SK-MEL-5 (cell line): ENCODE results near the gene RAB9B. TPM values are rescaled to one million over a fixed set of nuclear protein-coding genes. Genes with fewer than 3 reads are reported as not detected.

Experiments used
- DNase-seq: peaks from one replicate; pipeline ENCODE4 v3.0.0-alpha.2; 2016; ENCODE audit warnings: low read depth, low spot score
- in situ Hi-C: cut with HindIII; loops from 2 replicates; pipeline ENCODE4 v1.10.0; 2016; ENCODE audit warnings: low sequenced_read_pairs, high pct_unique_total_duplicates, low pct_unique_long_range_greater_than_20kb
- polyA plus RNA-seq, 2 experiments: library from polyadenylated mRNA; depleted of rRNA; stranded (reverse); fragments of >200 nt; gene quantifications; 2 replicates each; pipeline ENCODE4 v1.2.3, GENCODE V29; 2015
- total RNA-seq: library from RNA; depleted of rRNA; stranded (reverse); fragments of >200 nt; shearing (Covaris generic); gene quantifications from 2 replicates; pipeline ENCODE4 v1.2.3, GENCODE V29; 2014; rRNA removed

The RAB9B gene, protein sequence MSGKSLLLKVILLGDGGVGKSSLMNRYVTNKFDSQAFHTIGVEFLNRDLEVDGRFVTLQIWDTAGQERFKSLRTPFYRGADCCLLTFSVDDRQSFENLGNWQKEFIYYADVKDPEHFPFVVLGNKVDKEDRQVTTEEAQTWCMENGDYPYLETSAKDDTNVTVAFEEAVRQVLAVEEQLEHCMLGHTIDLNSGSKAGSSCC
- total RNA-seq = 1.1 and 1.4 TPM in 2 replicates
- 0.55 and 0.60 TPM in 2 replicates for polyA plus RNA-seq (2015; cell fraction: cytosol; rRNA removed)
- polyA plus RNA-seq (2015; cell fraction: nucleus; rRNA removed) = 1.8 and 2.0 TPM in 2 replicates

DNA sequence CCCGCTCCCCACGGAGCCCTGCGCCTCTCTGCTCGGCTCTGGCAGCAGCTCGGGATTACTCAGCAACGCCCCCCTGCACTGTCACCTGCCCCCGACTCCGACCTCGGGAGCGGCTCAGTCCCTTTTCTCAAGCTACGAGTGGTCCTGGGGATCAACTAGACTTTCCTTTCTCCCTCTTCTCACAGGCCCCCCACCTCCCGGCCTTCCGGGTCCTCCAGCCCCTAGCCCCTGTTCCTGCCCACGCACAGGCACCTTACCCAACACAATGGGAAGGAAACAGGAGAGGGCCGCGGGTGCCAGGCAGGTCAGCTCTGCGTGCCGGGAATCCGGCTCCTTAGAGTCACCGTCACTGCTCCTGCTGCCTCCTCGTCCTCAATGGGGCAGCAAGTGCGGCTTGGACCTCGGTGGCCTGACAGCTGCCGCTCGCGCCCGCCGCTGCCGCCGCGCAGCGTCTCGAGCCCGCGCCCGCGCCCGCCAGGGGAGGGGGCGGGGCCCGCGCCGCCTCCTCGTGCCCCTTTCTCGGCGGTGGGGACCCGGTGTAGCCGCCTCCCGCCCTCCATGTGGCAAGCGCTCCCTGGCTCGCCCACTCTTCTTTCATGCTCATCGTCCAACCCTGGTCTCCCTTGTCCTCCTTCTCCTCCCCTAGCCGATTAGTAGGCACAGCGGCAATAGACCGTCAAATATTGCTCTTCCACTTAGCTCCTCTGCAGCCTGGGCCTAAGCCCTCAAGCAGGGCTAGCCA is at the start of gene RAB9B:
RAB9B (minus strand) TSS at position 455 of the 742 bp plus-strand sequence. CDS start 6,473 bp downstream, outside the sequence.
- in situ Hi-C loops = no loop called here
- DNase-seq = peak; percentile 22

DNA sequence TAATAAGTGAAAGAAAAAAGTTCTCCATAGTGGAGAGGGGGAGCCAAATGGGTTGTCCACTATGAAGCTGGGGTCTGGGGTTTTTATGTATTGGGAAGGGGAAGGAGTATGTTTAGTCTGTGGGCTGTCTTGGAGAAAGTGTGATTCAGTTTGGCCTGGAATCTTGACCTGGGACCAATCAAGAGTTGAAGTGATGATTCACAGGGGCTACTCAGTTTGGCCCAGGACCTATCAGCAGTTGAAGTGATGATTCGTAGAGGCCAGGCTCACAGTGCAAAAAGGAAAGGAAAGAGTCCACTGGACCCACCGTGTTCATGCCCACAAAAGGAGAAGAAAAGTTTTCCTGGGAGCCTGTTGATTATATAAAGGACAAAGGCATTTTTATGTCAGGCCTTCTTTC is 47.3 kb upstream of the RAB9B start:
- in situ Hi-C loops = no loop called here
- no peak for DNase-seq

DNA sequence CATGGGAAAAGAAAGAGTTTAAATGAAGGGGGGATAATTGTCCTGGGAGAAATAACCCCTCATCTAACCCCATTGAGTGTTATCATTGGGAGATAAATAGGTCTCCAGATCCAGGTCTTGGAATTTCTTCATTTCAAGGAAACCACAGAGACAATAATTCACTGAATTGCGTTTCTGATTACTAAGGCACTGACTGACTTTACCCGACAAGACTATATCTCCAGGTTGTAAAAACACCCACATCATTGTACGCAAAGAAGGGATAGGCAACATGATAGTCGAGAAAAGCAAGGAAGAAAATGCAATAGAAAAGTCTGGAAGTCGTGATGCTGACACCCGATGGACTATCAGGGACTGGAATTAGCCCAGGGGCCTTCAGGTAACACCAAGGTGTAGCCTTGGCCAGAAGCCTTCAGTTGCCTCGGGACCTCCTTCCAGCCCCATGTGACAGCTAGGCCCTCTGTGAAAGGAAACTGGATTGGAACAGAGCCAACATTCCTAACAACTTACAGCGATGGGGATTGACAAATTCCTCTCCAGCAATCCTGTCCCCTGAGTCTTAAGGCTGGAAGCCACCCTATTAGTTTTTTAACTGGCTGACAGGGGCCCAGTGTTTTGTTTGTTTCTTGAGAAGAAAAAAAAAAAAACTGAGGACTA is 46.5 kb upstream of the RAB9B start:
- in situ Hi-C loops = no loop called here
- DNase-seq = peak; percentile 12

DNA sequence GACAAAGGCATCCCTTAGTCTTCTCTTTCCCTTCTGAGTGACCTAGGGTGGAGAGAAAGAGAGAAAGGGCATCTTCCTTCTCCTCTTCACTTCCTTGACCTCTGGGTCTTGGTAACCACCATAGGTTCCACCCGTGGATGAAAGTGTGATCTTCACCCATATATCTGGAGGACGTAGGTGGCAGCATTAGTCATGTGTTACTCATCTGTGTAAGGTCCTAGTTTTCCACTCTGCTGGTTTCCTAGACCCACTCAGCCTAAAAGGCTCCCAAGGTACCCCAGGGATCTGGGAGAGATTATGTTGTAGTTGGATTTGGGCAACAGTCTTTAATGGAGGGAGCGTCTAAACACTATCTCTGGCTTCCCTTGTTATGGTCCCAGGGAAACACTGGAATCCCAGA is 45.5 kb upstream of the RAB9B start:
- DNase-seq = no peak
- in situ Hi-C loops = no loop called here

DNA sequence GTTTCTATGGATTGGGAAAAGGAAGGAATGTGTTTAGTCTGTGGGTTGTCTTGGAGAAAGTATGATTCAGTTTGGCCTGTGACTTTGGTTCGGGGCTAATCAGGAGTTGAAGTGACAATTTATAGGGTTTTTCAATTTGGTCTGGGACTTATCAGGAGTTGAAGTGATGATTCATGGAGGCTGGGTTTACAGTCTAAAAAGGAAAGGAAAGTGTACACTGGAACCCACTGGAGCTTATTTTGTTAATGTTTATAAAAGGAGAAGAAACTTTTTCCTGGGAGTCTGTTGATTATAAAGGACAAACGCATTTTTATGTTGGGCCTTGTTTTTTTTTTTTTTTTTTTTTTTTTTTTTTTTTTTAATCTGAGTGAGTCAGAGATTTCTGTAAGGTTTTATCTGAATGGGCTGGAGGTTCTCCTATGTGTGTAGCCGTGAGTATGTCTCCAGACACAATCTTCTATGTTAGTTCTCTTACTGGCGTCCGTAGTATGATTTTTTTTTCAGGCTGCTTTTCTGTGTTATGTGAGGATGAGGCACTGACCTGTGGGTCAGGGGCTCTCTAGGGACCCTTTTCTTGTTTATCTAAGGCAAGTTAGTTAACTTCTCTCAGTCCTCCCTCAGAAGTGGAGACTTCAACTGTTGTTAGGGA is 33.0 kb upstream of the RAB9B start:
- in situ Hi-C loops = no loop called here

DNA sequence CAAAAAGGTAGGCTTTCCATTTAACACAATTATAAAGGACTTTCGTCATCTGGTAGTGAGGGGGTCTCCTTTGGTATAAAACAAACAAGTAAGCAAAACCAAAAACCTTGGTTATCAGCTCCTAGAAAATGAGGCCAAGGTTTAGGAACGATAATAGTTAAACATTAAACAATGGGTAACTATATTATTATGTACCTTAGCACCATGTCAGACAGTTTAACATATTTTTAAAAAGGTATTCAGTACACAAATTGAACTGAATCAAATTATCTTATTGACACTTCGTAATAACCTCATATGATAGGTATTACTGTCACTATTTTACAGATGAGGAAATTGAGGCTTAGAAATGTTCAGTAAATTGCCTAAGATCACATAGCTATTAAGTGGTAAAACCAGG is 32.1 kb upstream of the RAB9B start:
- no peak for DNase-seq
- in situ Hi-C loops = no loop called here

More for the DNA sequence above, 33.0 kb upstream of the RAB9B start:
- no peak for DNase-seq

DNA sequence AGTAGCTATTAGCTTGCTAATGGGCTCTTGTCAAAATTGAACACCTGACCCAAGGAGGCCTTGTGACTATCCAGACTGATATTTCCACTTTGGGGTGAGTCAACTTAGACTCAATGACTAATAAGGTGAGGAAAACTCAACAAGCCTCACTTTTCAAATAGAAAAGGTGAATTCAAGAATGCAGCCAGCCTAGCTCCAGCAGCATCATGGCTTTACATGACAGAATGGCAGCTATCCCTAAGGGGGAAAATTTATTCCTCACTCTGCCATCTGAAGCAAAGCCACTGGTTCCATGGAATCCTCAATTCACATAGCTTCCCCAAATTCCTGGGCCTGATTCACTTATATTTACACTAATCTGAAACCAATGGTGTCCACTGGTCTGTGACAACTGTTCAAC is 29.1 kb upstream of the RAB9B start:
- in situ Hi-C loops = no loop called here
- no peak for DNase-seq

DNA sequence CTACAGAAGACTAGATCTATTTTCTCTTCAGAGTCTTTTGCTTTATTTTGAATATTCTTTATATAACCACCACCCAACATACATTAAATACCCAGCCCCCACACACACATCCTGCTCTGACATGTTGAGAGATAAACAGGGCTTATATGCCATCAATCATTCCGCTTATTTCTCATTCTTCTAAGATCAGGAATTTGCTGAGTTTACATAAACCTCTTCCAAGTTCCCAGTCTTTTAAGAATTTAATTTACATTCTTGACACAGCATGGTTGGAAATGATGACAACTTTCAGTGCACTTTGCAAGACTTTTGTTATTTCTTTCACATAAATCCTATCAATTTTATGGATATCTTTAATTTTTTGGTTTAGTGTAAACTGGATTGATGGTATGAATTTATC is 17.5 kb upstream of the RAB9B start:
- DNase-seq = no peak
- in situ Hi-C loops = no loop called here

DNA sequence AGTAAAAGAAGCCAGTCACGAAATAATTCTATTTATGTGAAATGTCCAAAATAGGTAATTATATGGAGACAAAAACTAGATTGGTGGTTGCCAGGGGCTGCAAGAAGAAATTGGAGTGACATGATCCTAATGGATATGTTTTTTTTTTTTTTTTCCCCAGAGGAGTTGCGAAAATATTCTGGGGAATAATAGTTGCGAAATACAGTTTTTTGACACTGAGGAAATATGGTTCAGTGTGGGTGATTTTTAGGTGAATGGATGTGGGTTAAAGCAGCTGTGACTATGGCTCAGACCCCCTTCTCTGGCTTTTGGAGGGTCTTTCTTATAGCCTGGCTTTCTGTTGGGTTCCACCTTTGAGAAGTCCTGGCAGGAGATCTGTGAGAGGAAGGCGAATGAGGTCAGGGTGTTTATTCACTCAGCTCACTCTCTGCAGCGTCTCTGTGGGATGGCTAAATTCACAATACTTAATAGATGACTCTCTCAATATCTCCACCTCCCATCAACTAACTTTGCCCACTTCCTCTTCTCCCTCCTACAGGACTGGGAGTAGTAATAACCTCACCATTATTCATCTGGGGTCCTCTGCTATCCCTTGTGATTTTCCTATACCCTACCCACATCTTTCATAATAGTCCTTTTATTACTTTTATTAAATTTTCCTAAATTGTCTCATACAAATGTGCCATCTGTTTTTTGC is 15.3 kb upstream of the RAB9B start:
- peak; percentile 2 for DNase-seq
- in situ Hi-C loops = no loop called here

DNA sequence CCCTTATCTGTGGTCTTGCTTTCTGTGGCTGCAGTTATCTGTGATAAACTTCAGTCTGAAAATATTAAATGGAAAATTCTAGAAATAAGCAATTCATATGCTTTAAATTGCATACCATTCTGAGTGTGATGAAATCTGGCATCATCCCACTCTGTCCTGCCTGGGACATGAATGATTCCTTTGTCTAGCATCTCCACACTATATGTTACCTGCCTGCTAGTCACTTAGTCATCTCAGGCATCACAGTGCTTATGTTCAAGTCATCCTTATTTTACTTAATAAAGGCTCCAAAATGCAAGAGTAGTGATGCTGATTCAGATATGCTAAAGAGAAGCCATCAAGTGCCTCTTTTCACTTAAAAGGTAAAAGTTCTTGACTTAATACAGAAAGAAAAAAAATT is 14.3 kb upstream of the RAB9B start:
- in situ Hi-C loops = no loop called here
- DNase-seq = no peak

DNA sequence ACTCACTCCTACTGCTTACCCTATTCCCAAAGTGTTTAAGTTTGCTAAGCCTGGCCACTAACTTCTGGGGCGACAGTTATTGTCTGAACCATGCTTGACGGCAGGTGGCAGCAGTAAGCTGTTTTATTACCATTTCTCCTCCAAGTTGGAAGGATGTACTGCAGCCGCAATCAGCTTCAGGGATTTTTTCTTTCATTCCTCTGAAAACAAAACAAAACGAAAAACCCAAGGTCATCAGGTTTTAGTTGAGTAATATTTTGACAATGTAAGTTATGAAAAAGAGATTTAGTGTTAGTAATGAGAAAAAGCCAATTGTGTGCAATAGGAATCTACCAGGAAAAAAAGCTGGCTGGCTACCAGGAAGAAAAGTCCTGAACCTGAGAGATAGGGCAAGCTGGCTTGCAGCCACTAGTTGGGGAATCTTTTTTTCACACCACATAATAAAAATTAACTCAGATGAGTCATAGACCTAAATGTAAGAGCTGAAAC is 13.2 kb upstream of the RAB9B start:
- in situ Hi-C loops = no loop called here
- peak; percentile 73 for DNase-seq

DNA sequence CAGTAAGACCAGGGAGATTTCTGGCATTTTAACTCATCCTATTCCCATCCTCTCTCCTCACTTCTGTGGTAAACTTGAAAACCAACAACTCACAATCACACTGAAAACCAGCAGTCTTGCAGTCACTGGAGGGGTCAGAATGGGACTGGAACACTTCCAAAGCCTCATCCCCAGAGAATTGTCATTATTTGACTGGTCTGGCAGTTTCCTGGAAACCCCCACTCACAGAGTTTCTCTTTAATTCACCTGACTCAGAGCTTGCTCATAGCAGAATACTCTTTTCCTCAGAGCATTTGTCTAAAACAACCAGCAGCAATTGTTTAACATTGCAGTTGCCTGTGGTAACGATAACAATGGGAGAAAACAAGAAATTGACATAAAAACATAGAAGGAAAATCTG is 7.3 kb upstream of the RAB9B start:
- no peak for DNase-seq
- in situ Hi-C loops = no loop called here

DNA sequence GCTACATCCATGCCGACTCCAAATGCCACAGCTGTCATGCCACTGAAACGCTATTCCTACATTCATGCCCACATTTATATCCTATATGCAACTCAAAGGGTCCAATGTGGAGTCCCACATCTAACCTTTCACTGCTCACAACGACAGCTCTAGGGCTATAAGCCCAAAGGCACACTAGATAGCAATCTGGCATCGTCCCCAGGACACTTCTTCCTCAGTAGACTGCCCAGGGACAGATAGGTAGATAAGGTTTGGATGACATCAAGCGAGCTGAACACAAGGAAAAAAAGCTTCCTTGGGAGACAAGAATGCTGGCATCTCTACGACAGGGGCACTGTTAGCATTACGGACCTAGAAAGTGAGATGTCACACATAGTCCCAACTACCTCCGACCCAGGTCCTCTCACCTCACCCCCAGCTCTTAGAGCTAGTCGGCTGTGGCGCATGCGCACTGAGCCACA is 685 bp downstream of the RAB9B start:
- peak; percentile 52 for DNase-seq
- in situ Hi-C loops = no loop called here

DNA sequence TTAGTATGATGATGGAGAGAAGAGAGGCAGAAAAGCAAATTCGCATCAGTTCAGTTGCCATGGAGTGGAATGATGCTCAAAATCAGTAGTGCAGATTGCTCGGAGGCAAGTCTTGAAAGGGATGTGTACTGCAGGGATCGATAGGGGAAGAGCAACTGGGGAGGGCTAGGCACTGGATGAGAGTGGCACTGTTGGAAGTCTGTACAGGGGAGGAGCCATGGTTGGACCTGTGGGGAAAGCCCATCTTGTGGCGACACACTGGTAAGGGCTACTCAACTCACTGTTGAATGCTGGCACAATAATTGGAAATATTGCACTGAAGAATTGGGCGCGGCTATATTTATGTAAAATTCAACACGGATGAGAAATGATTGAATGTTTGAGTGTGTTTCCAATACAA is 1.2 kb downstream of the RAB9B start:
- DNase-seq = no peak
- in situ Hi-C loops = no loop called here

DNA sequence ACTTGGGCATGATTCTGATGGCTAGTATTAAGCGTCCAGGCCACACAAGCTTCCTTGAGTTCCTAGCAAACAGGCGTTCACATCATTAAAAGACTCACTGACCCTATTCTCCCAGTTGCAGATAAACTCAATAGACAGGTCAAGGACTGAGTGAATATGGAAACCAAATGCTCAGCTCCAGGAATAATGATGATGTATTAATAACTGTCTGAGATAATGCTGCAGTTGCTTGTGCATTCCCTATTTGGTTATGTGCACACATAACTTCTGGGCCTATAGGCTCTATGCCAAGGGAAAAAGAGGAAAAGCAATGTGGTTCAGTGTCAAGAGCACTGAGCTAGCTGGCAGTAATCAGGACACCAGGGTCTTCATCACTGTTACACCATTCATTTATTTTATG is 3.5 kb downstream of the RAB9B start:
- in situ Hi-C loops = no loop called here
- DNase-seq = no peak

DNA sequence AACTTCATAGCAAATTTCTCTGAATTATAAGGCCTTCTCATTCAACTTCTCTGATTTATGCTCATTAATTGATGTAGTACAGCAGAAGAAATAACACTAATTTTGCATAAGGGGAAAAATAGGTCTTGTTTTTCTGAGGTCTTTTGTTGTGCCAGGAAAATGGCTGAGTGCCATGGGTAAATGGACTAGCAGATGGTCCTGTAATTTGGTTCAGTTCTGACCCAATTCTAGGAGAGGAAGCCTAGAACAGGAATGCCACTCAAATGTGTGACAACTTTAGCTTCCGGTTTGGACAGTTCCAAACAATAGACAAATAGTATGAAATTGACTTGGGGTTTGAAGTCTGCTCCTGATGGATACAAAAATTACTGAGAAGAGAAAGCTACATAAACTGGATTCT is 6.2 kb downstream of the RAB9B start:
- in situ Hi-C loops = no loop called here
- DNase-seq = no peak

DNA sequence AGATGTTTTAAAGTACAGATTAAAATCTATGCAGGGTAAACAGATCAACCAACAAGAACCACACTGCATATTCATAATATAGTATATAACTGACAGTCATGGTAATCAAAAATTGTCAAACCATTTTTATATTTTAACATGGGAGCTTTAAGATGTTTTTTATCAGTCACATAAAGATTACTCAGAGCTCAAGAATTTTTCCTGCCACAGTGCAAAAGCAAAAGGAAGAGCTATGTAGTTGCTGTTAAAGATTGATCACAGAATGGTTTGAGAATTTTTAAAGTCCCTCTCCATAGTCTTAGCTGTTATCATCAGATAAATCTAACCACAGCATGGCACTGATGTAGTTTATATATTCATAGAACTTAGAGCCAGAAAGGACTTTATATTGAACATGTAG is 8.5 kb downstream of the RAB9B start:
- DNase-seq = no peak
- in situ Hi-C loops = no loop called here
